ENCODE measurements around the gene TMC6.

TMC6 gene

DNA sequence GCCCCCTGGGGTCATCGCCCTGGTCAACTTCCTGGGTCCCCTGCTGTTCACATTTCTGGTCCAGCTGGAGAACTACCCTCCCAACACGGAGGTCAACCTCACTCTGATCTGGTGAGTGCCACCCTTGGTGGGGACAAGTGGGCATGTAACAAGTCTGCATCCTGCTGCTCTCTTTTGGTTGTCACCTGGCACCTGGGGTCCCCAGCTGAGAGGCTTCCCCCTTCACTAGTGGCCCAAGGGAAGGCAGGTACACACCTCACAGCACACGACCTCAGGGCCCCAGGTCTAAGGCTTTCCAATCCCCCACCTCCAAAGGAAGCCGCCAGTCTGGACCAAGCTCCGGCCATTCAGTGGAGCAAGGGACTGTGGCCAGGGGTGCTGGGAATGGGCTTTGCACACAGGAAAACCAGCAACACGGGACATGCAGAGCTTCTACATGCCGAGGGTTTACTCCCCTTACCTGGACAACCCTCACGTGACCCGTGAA is 6.4 kb upstream of the TMC6 start:
- DNase-seq, result no peak

DNA sequence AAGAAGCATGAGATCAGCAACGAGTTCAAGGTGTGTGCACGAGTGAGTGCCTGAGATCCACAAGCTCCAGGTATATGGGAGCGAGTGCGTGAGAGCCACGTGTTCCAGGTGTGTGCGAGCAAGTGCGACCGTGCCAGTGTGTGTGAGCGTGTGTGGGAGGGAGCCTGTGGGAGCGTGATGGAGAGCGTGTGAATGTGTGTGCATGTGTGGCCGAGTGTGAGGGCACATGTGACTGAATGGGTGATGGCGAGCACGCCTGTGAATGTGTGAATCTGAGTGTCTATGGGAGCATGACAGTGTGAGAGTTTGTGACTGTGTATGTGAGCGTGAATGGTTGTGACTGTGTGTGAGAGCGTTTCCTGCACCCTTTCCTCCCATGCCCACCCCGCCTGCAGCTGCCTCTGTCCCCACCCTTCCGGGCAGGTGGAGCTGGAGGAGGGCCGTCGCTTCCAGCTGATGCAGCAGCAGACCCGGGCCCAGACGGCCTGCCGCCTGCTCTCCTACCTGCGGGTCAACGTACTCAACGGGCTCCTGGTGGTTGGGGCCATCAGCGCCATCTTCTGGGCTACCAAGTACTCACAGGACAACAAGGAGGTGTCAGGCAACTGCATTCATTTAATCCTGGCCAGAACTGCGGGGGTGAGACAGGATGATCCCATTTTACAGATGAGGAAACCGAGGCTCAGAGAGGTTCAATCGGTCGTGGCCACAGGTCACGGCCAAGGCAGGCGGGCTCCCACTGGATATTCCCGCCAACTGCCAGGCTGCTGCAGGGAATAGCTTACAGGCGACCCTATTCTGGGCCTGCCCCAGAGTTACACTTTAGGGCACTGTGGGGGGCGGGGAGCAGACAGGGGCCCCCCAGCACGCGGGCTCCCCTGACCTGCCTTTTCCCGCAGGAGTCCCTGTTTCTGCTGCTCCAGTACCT is 5.7 kb upstream of the TMC6 start:
- no peak for DNase-seq

DNA sequence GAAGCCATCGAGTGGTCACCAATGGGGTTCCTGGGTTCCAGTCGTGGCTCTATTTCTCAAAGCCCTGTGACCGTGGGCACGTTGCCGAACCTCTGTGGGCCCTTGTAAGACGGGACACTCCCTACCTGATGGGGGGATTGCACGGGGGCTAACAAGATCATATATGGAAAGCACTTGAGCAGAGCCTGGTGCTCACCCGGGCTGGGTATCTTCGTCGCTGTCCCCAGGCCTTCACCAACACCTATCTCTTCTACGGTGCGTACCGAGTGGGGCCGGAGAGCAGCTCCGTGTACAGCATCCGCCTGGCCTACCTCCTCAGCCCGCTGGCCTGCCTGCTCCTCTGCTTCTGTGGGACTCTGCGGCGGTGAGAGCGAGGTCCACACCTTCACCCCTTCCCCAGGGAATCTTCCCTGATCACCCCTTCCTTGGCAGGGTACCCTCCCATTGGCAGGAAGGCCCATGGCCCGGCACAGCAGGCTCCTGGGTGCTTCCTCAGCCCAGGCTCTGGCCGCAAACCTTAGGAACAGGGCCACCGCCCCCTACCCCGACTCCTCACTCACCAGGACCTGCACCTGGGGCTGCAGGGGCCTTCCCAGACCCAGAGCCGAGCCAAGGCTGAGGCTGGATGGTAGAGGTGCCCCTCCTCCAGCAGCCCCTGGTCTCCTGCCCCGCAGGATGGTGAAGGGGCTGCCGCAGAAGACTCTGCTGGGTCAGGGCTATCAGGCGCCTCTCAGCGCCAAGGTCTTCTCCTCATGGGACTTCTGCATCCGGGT is 4.8 kb upstream of the TMC6 start:
- no peak for DNase-seq

DNA sequence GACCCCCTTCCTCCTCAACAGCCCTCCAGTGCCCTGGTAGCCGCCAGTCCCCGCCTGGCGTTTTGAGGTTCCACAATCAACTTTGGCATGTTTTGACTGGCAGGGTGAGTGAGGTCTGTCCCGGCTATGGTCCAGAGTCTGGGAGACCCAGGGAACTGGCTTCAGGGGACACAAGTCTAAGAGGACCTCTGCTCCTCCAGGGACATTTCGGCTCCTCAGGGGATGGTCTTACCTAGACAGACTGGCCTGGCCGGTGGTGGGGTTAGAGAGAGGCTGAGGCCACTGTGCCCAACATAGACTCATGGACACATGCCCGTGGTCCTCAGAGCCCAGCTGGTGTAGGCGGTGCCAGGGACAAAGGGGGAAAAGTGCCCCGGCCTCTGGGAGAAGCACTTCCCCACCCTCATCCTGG is 4.2 kb upstream of the TMC6 start:
- DNase-seq, result no peak

DNA sequence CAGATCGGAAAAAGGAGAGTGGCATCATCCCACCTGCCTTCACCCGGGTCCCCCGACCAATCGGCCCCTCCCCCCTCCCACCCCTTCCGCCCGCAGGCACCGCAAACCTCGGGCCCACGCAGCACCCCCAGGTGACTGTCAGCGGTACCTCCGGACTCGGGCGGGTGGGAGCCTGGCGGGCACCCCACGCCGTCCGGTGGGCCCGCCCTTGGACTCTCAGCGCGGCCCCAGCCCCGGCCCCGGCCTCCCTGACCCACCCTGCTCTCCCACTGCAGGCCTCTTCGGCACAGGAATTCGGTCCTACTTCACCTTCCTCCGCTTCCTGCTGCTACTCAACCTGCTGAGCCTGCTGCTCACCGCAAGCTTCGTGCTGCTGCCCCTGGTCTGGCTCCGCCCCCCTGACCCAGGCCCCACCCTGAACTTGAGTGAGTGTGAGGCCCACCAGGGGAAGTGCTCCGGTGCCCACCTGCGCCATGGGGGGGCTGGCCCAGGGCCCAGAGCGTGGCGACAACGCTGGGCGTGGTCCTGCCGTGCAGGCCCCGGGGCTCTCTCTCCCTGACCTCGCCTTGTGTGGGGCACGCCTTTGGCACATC is 3.6 kb upstream of the TMC6 start:
- DNase-seq, result no peak

DNA sequence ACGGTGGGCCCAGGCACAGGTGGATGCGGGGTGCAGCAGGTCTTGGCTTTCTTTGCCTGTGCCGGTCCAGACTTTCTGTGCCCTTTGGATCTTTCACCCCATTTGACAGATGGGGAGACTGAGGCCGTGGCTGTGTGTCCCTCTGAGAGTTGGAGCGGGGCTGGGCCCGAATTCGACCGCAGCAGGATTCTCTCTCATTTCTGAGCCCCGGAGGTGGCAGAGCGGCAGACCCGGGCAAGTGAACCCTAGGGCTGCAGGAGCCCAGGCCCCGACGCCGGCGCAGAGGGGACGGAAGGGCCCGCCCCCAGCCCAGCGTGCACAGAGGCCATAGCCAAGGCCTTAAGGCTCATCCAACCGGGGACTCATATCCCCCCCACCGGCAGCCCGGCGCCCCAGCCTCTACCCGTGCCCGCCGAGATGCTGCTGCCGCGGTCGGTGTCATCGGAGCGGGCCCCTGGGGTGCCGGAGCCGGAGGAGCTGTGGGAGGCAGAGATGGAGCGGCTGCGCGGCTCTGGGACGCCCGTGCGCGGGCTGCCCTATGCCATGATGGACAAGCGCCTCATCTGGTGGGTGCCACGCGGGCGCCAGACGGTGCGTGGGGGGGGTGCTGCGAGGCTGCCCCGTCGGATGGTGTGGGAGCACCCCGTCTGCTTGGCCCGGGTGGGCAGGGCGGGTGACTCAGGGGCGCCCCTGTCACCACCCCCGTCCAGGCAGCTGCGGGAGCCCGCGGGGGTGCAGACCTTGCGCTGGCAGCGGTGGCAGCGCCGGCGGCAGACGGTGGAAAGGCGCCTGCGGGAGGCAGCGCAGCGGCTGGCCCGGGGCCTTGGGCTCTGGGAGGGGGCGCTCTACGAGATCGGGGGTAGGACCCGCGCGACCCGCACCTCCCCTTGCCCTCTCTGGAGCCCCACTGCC is 2.9 kb upstream of the TMC6 start:
- DNase-seq, result no peak

DNA sequence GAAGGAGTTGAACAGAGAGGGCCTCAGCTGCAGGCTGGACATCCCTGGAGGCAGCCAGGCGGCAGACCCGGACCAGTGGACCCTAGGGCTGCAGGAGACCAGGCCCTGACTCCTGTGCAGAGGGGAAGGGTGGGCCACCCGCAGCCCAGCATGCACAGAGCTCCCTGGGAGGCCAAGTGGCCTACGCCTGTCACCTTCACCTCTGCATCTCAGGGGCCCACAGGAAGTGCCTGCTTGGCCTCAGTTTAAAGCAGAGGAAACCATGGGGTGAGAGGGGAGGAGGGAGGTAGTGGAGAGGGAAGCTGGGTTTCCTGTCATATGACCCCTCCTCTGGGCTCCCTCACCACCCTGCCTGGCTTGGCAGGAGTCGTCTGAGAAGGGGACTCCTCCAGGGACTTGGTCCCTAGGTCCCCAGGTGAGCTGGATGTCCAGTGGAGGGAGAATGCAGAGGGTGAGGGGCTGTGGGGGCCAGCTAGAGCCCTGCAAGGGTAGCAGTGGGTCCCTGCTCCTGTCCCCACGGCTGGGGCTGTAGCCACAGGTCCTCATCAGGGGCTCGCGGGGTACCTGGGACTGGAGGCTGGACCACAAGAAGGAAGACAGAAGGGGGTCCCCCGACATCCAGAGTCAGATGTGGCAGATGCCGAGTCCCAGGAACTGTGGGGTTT is 2.0 kb upstream of the TMC6 start, which contains the start of gene TMC8:
Gene TMC8 (plus strand): TSS at position 335 of the 665 bp plus-strand sequence. CDS start 818 bp downstream, outside the sequence.
- no peak for DNase-seq

DNA sequence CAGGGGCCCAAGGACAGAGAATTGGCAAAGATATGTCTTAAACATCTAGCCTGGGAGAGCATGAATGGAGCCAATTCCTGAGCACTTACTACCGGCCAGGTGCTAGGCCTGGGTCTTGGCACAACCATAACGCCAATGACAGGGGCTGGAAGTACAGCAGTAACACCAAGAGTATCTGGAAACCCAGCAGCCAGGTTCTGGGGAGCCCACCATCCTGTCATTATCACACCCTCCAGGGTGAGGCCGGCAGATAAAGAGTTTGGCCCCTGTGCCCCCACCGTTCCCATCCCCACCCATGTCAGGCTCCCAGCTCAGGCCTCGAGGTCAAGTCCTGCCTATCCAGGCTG is 1.5 kb upstream of the TMC6 start:
- DNase-seq, result no peak

DNA sequence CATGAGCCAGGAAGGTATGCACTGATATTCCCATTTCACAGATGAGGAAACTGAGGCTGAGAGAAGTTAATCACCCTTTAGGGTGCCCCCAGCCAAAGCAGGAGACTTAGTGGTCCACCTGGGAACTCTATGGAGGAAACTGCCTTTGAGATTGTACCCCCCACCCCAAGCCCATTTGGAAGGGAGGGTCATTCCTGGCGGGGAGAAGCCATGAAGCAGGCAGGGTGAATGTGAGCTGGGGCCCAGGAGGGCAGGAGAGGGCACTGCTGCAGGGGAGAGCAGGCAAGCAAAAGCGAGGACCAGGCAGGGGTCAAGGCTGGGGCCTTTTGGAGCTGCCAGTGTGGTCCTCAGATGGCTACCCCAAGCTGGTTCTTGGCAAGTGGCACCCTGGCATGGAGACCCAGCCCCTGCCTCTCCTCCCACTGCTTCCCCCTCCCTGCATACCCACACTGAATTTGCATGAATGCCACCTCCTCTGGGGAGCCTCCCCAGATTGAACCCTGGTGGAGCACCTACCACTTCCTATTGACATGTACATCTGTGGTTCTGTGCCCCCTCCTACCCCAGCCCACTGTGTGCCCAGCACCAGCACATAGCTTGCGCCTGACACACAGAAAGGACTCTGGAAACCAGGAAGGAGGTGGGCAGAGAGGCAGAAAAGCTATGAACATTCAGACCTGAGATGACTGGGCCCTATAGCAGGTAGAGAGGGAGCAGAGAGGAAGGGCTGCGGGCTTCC is 965 bp upstream of the TMC6 start:
- DNase-seq, result no peak

DNA sequence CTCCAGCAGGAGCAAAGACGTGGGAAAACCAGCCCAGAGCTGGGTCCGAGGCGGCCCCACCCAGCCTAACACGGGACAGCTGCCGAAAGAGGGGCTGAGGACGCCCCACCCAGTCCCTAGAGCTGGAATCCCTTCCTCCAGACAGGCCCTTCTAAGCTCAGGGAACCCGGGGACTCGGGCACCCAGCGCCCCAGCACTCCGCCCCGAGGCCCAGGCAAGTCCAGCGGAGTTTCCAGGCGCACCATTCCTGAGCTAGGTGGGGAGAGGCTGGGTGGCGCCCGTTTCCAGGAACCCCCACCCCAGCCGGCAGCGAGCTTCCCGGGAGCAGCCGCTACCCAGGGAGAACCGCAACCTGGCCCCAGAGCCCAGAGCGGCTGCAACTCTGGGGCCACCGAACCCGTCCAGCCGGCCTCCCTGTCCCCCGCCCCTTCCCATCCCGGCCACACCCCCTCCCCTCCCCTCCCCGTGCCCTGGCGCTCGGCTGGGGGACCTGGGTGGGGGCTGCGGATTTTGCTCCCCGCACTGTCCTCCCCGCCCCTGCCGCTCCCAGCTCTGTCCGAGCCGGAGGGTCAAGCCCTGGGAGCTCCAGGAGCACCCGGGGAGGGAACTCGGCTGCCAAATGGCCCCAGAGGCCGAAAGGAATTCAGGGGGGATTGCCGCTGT is 536 bp downstream of the TMC6 start:
- no peak for DNase-seq

DNA sequence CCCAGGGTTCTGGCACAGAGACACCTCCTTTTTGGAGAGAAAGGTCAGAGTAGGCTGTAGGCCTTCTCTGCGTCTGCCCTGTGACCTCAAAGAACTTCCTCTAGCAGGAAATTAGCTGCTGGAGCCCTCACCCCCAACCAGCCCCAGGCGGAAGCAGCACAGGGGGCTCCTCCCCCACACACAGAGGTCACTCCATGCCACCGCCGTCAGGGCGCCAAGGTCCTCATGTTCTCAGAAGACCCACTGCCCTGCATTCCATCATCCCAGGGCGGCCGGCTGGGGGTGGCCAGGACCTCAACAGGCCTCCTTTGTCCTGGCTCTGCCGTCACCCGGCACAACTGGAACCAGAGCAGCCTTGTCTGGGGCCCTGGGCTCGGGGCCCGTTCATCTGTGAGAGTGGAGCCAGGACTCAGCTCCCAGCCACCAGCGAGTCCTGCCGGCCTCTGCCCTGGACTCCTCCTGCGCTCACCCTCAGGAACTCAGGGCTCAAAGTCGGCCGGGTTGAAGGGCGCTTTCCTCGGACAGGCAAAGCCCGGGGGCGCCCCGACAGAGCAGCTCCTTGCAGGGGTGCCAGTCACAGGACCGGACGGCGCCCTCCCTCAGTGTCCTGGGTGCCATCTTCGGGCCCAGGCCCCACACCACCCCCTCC is 1.2 kb downstream of the TMC6 start:
- no peak for DNase-seq

DNA sequence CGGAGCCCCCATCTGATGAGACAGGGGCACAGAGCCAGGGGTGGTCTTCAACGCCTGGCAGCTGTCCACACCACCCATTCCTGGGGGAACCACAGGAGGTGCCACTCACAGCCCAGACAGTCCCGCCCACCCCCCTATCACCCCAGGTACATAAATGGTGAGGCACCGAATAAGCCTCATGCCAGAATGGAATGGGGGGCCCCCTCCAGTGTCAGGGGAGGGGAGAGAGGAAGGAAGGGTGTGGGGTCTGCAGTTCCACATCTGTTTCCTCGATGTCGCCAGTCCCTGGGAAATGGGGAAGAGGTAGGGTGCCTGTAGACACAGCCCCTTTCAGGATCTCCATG is 1.7 kb downstream of the TMC6 start:
- DNase-seq, result no peak

DNA sequence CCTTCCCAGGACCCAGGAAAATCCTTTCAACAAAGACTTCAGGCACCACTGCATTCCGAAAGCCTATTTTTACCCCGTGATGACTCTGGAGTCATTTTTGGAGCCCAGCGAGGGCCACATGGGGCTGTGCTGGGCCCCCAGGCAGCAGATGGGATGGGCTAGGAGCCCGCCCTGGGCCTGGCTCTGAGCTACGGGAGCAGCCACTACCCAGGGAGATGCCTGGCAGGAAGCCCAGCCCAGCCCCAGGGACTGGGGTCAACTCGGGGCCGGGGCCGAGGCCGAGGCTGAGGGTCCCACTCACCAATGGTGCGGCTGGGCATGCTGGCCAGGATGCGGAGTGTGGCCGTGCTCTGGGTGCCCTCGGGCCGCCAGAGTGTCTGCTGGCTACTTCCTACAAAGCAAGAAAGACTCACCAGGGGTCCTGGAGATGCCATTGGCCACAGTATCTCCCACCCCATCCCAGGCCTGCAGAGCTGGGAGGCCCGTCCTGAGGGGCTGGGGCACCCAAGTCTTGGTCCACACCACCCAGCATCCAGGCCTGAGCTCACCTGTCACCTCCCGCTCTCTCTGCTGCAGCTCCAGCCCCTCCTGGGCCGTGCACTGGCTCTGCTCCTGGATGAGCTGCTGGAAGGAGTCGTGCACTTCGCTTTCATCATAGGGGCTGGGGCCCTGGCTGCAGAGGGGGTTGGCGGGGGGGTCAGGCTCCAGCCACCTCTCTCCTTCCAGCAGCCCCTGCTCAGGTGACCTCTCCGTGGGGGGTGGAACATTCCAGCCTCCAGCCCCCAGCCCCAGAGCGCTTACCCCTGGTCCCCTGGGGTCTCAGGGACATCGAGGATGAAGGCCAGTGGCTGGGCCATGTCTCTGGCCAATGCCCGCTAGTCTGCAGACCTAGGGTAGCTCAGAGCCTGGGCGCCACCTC is 2.3 kb downstream of the TMC6 start:
- no peak for DNase-seq

DNA sequence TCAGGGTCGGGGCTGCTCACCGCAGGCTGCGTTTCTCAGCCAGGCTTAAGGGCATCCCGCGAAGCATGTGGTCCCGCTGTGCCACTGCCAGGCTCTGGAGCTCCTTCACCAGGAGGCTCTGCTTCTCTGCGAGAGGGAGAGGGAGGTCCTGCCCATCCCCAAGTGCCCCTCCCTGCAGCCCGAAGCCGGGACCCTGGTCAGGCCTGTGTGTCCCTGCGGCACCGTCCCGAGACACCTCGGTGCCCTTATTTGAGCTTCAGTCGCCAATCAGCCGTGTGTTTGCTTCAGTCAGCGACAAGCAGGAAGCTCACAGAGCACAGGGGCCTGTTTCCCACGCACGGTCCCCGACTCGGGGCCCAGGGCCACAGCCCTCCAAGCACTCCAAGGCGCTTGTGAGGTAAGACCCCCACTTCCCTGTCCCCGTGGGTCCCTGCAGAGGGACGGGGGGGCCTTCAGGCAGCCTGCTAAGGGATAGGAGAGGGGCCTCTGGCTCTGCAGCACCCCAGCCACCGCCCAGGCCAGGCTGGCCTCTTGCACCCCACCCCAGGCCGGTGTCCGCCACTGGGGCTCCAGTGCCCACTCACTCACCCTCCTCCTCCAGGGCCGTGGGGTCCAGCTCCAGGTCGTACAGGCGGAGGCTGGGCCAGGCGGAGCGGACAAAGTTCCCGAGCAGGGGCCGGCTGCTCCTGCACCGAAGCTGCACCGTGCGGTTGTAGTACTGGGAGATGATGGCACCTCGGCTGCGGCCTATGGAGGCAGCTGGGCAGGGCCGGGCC is 3.2 kb downstream of the TMC6 start:
- DNase-seq, result no peak

DNA sequence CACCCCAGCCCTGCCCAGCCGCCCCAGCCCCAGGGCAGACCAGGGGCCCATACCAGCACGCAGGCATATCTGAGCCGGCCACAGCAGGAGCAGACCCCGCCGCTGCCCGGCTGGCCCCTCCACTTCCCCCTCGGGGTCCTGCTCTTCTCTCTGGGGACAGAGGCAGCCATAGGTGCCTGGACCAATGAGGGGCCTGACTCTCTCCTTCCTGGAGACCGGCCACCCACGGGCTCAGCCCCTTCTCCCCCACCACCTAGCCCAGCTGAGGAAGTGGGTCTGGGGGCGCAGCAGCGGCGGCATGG is 3.8 kb downstream of the TMC6 start:
- DNase-seq, result no peak

DNA sequence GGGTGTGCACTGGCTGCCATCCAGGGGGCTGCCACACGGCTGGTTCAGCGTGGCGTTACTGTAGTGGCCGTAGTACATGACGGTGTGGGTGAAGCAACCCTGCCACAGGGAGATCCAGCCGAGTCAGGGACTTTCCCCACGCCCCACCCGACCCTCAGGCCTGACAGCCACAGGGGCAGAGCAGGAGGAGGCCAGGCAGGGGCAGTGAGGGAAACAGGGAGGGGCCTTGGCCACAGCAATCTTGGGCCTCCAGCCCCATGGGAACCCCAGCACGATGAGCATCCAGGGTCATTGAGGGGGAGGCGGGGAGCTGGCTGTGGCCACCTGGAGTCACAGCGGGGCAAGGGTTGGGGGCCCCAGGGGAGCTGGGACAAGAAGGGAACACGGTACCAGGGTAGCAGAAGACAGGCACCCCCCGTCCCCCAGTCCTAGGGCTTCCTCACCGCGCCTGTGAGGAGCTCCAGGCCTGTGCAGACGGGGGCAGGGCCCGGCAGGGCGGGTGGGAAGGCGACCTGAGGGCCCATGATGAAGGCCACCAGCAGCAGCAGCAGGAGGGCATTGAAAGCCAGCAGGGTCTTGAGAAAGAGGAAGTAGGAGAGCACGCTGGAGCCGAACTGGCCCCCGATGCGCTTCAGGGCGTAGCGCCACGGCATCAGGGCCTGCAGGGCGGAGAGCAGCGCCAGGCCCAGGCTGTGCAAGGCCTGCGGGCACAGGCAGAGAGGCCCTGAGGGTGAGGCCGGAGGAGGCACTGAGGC is 4.3 kb downstream of the TMC6 start:
- no peak for DNase-seq

DNA sequence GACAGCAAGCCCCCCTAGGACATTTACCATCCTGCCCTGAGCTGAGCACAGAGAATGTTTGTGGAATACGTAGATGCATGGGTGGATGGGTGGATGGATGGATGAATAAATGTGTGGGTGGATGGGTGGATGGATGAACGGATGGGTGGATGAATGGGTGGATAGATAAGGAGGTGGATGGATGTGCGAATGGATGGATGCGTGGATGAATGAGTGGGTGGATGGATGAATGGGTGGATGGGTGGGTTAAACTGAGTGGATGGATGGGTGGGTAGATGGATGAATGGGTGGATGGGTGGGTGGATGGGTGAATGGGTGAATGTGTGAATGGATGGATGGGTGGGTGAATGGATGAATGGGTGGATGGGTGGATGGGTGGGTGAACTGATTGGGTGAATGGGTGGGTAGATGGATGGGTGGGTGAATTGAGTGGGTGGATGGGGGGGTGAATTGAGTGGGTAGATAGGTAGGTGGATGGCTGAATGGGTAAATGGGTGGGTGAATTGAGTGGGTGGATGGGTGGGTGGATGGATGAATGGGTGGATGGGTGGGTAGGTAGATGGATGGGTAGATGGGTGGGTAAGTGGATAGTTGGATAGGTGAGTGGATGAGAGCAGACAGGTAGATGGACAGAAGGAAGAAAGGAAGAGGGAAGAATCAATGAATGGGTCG is 5.2 kb downstream of the TMC6 start:
- DNase-seq, result no peak

All from NCI-H1048 (cell line).